ENCODE measurements around the gene ARHGEF33.

Gene ARHGEF33

GRCh38 chr2:39023649-39024048 lies 134.0 kb downstream of the ARHGEF33 start:
- Histone ChIP-seq H3K4me3 (ENCODE audit: low read depth, low read length) (no peak overlapping the region), H3K4me1 (ENCODE audit: control insufficient read depth, insufficient read depth, low read length) (peaks cover 16% of the 10 kb centered on the region), H3K36me3 (ENCODE audit: control insufficient read depth, insufficient read depth, low read length) (no peaks in the 10 kb centered on the region), H3K27me3 (ENCODE audit: control insufficient read depth, insufficient read depth, low read length) (no peaks in the 10 kb centered on the region), H3K9me3 (ENCODE audit: control insufficient read depth, insufficient read depth, low read length) (no peaks in the 10 kb centered on the region), H3K9ac (ENCODE audit: low read depth, low read length) (no peak overlapping the region)

GRCh38 chr2:39024833-39025232 lies 135.2 kb downstream of the ARHGEF33 start:
- Histone ChIP-seq H3K36me3 (ENCODE audit: control insufficient read depth, insufficient read depth, low read length) (no peaks in the 10 kb centered on the region), H3K4me3 (ENCODE audit: low read depth, low read length) (no peak overlapping the region), H3K9ac (ENCODE audit: low read depth, low read length) (no peak overlapping the region), H3K4me1 (ENCODE audit: control insufficient read depth, insufficient read depth, low read length) (peaks cover 11% of the 10 kb centered on the region), H3K9me3 (ENCODE audit: control insufficient read depth, insufficient read depth, low read length) (no peaks in the 10 kb centered on the region), H3K27me3 (ENCODE audit: control insufficient read depth, insufficient read depth, low read length) (no peaks in the 10 kb centered on the region)

Measured in iPS-15b (cell line).